ENCODE results near the gene ZNF682.
A peak's percentile ranks its signal among the peaks of the same experiment; 100 is the strongest.
"Not testable (repeated sequence)": the region's sequence is repeated elsewhere in the genome, so short reads cannot be mapped to it uniquely, and the experiment has no call there.

Gene ZNF682

DNA sequence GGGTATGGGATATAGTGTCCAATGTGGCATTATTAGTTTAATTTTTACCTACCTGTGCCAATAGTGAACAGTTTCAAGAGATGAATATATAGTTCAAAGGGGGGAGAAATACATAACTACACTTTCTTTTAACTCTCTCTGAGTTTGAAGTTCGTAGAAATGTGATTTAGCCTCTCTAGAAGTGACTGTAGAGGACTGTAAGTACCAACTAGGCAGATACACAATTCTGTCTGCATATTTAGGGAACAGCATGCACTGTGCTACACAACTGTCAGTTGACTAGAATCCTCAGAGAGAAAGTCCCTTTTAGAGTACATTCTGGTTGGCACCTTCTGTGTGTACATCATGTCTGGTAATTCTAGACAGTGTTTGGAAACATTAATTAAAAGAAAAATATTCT lies 21.0 kb upstream of the ZNF682 start:
- Histone ChIP-seq H3K4me1 (ENCODE audit: low read length) (no peaks in the 10 kb centered on the region), H4K20me1 (ENCODE audit: insufficient read depth, low read length) (no peaks in the 10 kb centered on the region), H3K9me2 (replicated peaks; ENCODE audit: insufficient read depth, low read length) (no peaks in the 10 kb centered on the region), H3K79me2 (ENCODE audit: low read length) (no peaks in the 10 kb centered on the region), H2AFZ (ENCODE audit: low read length) (no peak overlapping the region), H3K9me3 (replicated peaks; ENCODE audit: insufficient read depth, low read length) (no peaks in the 10 kb centered on the region), H3F3A (ENCODE audit: insufficient read depth, low read length) (no peaks in the 10 kb centered on the region), H3K4me2 (ENCODE audit: low read depth, low read length) (no peak overlapping the region), H3K9ac (ENCODE audit: low read length) (no peak overlapping the region), H3K36me3 (replicated peaks; ENCODE audit: insufficient read depth, low read length) (no peaks in the 10 kb centered on the region), H3K27ac (ENCODE audit: low read length) (no peak overlapping the region), H3K27me3 (replicated peaks; ENCODE audit: insufficient read depth, low read length) (no peaks in the 10 kb centered on the region), H3K4me3 (ENCODE audit: low read length) (no peak overlapping the region)
- DNase-seq = no peak
- TF ChIP-seq EZH2 (optimal IDR thresholded peaks at IDR 0.05; ENCODE audit: low read depth, low read length) = no peak
- TF ChIP-seq, protein P1, sequence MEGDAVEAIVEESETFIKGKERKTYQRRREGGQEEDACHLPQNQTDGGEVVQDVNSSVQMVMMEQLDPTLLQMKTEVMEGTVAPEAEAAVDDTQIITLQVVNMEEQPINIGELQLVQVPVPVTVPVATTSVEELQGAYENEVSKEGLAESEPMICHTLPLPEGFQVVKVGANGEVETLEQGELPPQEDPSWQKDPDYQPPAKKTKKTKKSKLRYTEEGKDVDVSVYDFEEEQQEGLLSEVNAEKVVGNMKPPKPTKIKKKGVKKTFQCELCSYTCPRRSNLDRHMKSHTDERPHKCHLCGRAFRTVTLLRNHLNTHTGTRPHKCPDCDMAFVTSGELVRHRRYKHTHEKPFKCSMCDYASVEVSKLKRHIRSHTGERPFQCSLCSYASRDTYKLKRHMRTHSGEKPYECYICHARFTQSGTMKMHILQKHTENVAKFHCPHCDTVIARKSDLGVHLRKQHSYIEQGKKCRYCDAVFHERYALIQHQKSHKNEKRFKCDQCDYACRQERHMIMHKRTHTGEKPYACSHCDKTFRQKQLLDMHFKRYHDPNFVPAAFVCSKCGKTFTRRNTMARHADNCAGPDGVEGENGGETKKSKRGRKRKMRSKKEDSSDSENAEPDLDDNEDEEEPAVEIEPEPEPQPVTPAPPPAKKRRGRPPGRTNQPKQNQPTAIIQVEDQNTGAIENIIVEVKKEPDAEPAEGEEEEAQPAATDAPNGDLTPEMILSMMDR (IDR thresholded peaks at IDR 0.05; ENCODE audit: low read length) = no peak
- no peak for TF ChIP-seq EZH2phosphoT487 (IDR thresholded peaks at IDR 0.05; ENCODE audit: low read length)

DNA sequence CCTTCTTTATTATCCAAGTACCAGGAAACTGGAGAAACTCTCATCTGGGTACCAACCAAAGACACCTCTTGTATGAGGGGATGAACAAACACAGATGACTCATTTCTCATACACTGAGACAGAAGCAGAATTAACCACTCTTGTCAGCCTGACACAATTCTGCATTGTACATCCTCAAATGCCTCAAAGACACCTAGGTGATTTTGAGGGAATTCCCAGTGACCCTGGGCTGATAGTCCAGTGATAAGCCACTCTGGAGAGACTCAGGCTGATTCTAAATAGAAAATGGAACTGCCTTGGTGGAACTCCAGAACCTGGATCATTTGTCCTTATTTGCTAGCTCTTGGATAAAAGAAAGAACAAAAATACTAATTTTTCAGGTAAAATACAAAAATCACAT lies 19.4 kb upstream of the ZNF682 start:
- H3K36me3 ChIP-seq (replicated peaks; ENCODE audit: insufficient read depth, low read length); H3F3A ChIP-seq (ENCODE audit: insufficient read depth, low read length); H3K4me3 ChIP-seq (ENCODE audit: low read length); H3K27me3 ChIP-seq (replicated peaks; ENCODE audit: insufficient read depth, low read length); H2AFZ ChIP-seq (ENCODE audit: low read length); H4K20me1 ChIP-seq (ENCODE audit: insufficient read depth, low read length); H3K27ac ChIP-seq (ENCODE audit: low read length); H3K4me1 ChIP-seq (ENCODE audit: low read length); H3K9me2 ChIP-seq (replicated peaks; ENCODE audit: insufficient read depth, low read length); H3K4me2 ChIP-seq (ENCODE audit: low read depth, low read length); DNase-seq; H3K9ac ChIP-seq (ENCODE audit: low read length); H3K9me3 ChIP-seq (replicated peaks; ENCODE audit: insufficient read depth, low read length); H3K79me2 ChIP-seq (ENCODE audit: low read length): not testable (repeated sequence)

- Histone ChIP-seq H3K79me2 (ENCODE audit: low read length) (no peaks in the 10 kb centered on the region), H3F3A (ENCODE audit: insufficient read depth, low read length) (no peaks in the 10 kb centered on the region), H3K4me3 (ENCODE audit: low read length) (peak overlapping the region; percentile 27; the same call in 1 of the 2 replicates), H3K36me3 (replicated peaks; ENCODE audit: insufficient read depth, low read length) (no peaks in the 10 kb centered on the region), H2AFZ (ENCODE audit: low read length) (no peak overlapping the region), H3K9me2 (replicated peaks; ENCODE audit: insufficient read depth, low read length) (no peaks in the 10 kb centered on the region), H3K27me3 (replicated peaks; ENCODE audit: insufficient read depth, low read length) (no peaks in the 10 kb centered on the region), H3K9me3 (replicated peaks; ENCODE audit: insufficient read depth, low read length) (no peaks in the 10 kb centered on the region), H3K4me2 (ENCODE audit: low read depth, low read length) (peak overlapping the region; percentile 27; the same call in 1 of the 2 replicates), H4K20me1 (ENCODE audit: insufficient read depth, low read length) (no peaks in the 10 kb centered on the region), H3K27ac (ENCODE audit: low read length) (no peak overlapping the region), H3K9ac (ENCODE audit: low read length) (no peak overlapping the region), H3K4me1 (ENCODE audit: low read length) (no peaks in the 10 kb centered on the region)
- TF ChIP-seq EZH2 (optimal IDR thresholded peaks at IDR 0.05; ENCODE audit: low read depth, low read length) (no peak), EZH2phosphoT487 (IDR thresholded peaks at IDR 0.05; ENCODE audit: low read length) (no peak)
- TF ChIP-seq, protein P1 (IDR thresholded peaks at IDR 0.05; ENCODE audit: low read length) = no peak
- peak; percentile 19 for DNase-seq
Observed at GRCh38 chr19:20051841-20052768, 12.8 kb upstream of the ZNF682 start.

GRCh38 chr19:20045742-20046141 lies 6.4 kb upstream of the ZNF682 start:
- H3K27me3 ChIP-seq (replicated peaks; ENCODE audit: insufficient read depth, low read length); H3F3A ChIP-seq (ENCODE audit: insufficient read depth, low read length); H3K36me3 ChIP-seq (replicated peaks; ENCODE audit: insufficient read depth, low read length); H3K4me1 ChIP-seq (ENCODE audit: low read length); DNase-seq; H3K4me3 ChIP-seq (ENCODE audit: low read length); H3K4me2 ChIP-seq (ENCODE audit: low read depth, low read length); H3K79me2 ChIP-seq (ENCODE audit: low read length); H2AFZ ChIP-seq (ENCODE audit: low read length); H3K9ac ChIP-seq (ENCODE audit: low read length); H3K9me3 ChIP-seq (replicated peaks; ENCODE audit: insufficient read depth, low read length); H3K9me2 ChIP-seq (replicated peaks; ENCODE audit: insufficient read depth, low read length); H3K27ac ChIP-seq (ENCODE audit: low read length); H4K20me1 ChIP-seq (ENCODE audit: insufficient read depth, low read length): not testable (repeated sequence)

Data from MM.1S (cell line).